Vagina (tissue), 2 donors: Measurements from ENCODE around the gene TNFRSF13B. TPM values are rescaled to one million over a fixed set of nuclear protein-coding genes. Genes with fewer than 3 reads are reported as not detected.

ENCODE experiments used
- DNase-seq, 2 donors: peaks; one replicate each; pipeline ENCODE4 v3.0.0-alpha.2; 2017; ENCODE audit errors: extremely low spot score in 2 of 2
- H3K27ac ChIP-seq: fragments of 200-600 bp; sonication (generic); one replicate; pipeline ENCODE4 v1.5.1; 2019
- H3K27me3 ChIP-seq: fragments of 200-600 bp; sonication (generic); one replicate; pipeline ENCODE4 v1.5.1; 2019
- H3K36me3 ChIP-seq, 2 donors: fragments of 200-600 bp; sonication (generic); one replicate each; pipeline ENCODE4 v1.5.1; 2017 to 2019
- H3K4me1 ChIP-seq: fragments of 200-600 bp; sonication (generic); one replicate; pipeline ENCODE4 v1.5.1; 2019
- H3K4me3 ChIP-seq, 2 donors: fragments of 200-600 bp; sonication (generic); 1 replicate in 1 of 2; 2 replicates in 1 of 2; pipeline ENCODE4 v1.5.1; 2016 to 2019
- H3K9me3 ChIP-seq: fragments of 200-600 bp; sonication (generic); one replicate; pipeline ENCODE4 v1.5.1; 2019
- CTCF ChIP-seq, 3 experiments: fragments of 450-650 bp in 2 of 3; fragments of 200-600 bp in 1 of 3; sonication (generic) in 1 of 3; IDR thresholded peaks; one replicate each; pipeline ENCODE4 v1.5.1; 2017 to 2019; ENCODE audit warnings: antibody characterized with exemption in 3 of 3, mild to moderate bottlenecking in 2 of 3, moderate library complexity in 2 of 3
- POLR2A ChIP-seq, 2 donors: fragments of 450-650 bp; IDR thresholded peaks; one replicate each; pipeline ENCODE4 v1.6.1; 2017; ENCODE audit warnings: antibody characterized with exemption in 2 of 2, mild to moderate bottlenecking in 2 of 2, moderate library complexity in 2 of 2
- POLR2AphosphoS5 ChIP-seq, 2 donors: sonication (generic); formaldehyde crosslinking; IDR thresholded peaks; one replicate each; pipeline ENCODE4 v1.9.0; 2017; ENCODE audit warnings: antibody characterized with exemption in 2 of 2, mild to moderate bottlenecking in 2 of 2, low read depth in 1 of 2; ENCODE audit not compliant: insufficient read depth in 1 of 2
- intact Hi-C: fragments of 100-400 bp; cut with DNase I; formaldehyde crosslinking; loops from one replicate; pipeline ENCODE4 v1.15.1; 2023
- total RNA-seq: library from RNA; depleted of rRNA; stranded (reverse); fragments of >200 nt; gene quantifications from one replicate; pipeline ENCODE4 v1.2.3, GENCODE V29; 2016

TNFRSF13B gene
- total RNA-seq, 1 donor from 2014 or later: not detected

GRCh38 chr17:16954521-16954920 lies 17.4 kb downstream of the TNFRSF13B start:
- Histone ChIP-seq H3K4me3 (no peak overlapping the region), H3K9me3 (no peaks in the 10 kb centered on the region), H3K27ac (no peak overlapping the region), H3K36me3 (no peaks in the 10 kb centered on the region), H3K4me1 (no peaks in the 10 kb centered on the region), H3K27me3 (no peaks in the 10 kb centered on the region)
- TF ChIP-seq POLR2AphosphoS5 (IDR thresholded peaks at IDR 0.05; ENCODE audit: insufficient read depth in 1 of 2, low read depth in 1 of 2): no peak
- no peak for DNase-seq
- intact Hi-C loops: no loop called here

GRCh38 chr17:16953841-16954240 lies 18.1 kb downstream of the TNFRSF13B start:
- Histone ChIP-seq H3K9me3 (peaks cover 1% of the 10 kb centered on the region), H3K4me1 (no peaks in the 10 kb centered on the region), H3K36me3 (no peaks in the 10 kb centered on the region), H3K27me3 (no peaks in the 10 kb centered on the region), H3K27ac (no peak overlapping the region), H3K4me3 (no peak overlapping the region)
- no peak for DNase-seq
- intact Hi-C loops: no loop called here
- TF ChIP-seq CTCF (IDR thresholded peaks at IDR 0.05): no peak
- no peak for TF ChIP-seq POLR2AphosphoS5 (IDR thresholded peaks at IDR 0.05; ENCODE audit: insufficient read depth in 1 of 2, low read depth in 1 of 2)
- no peak for TF ChIP-seq POLR2A (IDR thresholded peaks at IDR 0.05)

GRCh38 chr17:16953347-16953746 lies 18.6 kb downstream of the TNFRSF13B start:
- Histone ChIP-seq H3K27me3 (no peaks in the 10 kb centered on the region), H3K36me3 (no peaks in the 10 kb centered on the region), H3K4me3 (no peak overlapping the region), H3K27ac (no peak overlapping the region), H3K9me3 (peaks cover 6% of the 10 kb centered on the region), H3K4me1 (no peaks in the 10 kb centered on the region)
- no peak for TF ChIP-seq POLR2AphosphoS5 (IDR thresholded peaks at IDR 0.05; ENCODE audit: insufficient read depth in 1 of 2, low read depth in 1 of 2)
- intact Hi-C loops: no loop called here
- no peak for DNase-seq

GRCh38 chr17:16952401-16952800 lies 19.5 kb downstream of the TNFRSF13B start:
- Histone ChIP-seq H3K27ac (no peak overlapping the region), H3K9me3 (peaks cover 8% of the 10 kb centered on the region), H3K4me1 (no peaks in the 10 kb centered on the region), H3K27me3 (no peaks in the 10 kb centered on the region), H3K36me3 (no peaks in the 10 kb centered on the region), H3K4me3 (no peak overlapping the region)
- intact Hi-C loops: no loop called here
- DNase-seq: no peak
- no peak for TF ChIP-seq CTCF (IDR thresholded peaks at IDR 0.05)
- TF ChIP-seq POLR2A (IDR thresholded peaks at IDR 0.05): no peak
- TF ChIP-seq POLR2AphosphoS5 (IDR thresholded peaks at IDR 0.05; ENCODE audit: insufficient read depth in 1 of 2, low read depth in 1 of 2): no peak

GRCh38 chr17:16950488-16950887 lies 21.4 kb downstream of the TNFRSF13B start:
- intact Hi-C loops: no loop called here
- Histone ChIP-seq H3K4me1 (no peaks in the 10 kb centered on the region), H3K27ac (no peak overlapping the region), H3K36me3 (no peaks in the 10 kb centered on the region), H3K27me3 (no peaks in the 10 kb centered on the region), H3K4me3 (no peak overlapping the region), H3K9me3 (peaks cover 8% of the 10 kb centered on the region)
- DNase-seq: no peak
- TF ChIP-seq POLR2AphosphoS5 (IDR thresholded peaks at IDR 0.05; ENCODE audit: insufficient read depth in 1 of 2, low read depth in 1 of 2) (no peak), CTCF (IDR thresholded peaks at IDR 0.05) (no peak), POLR2A (IDR thresholded peaks at IDR 0.05) (no peak)

GRCh38 chr17:16948587-16949376 lies 23.1 kb downstream of the TNFRSF13B start:
- Histone ChIP-seq H3K36me3 (no peaks in the 10 kb centered on the region), H3K4me1 (no peaks in the 10 kb centered on the region), H3K9me3 (peaks cover 8% of the 10 kb centered on the region), H3K27ac (no peak overlapping the region), H3K4me3 (no peak overlapping the region), H3K27me3 (no peaks in the 10 kb centered on the region)
- DNase-seq: no peak
- no peak for TF ChIP-seq POLR2A (IDR thresholded peaks at IDR 0.05)
- TF ChIP-seq POLR2AphosphoS5 (IDR thresholded peaks at IDR 0.05; ENCODE audit: insufficient read depth in 1 of 2, low read depth in 1 of 2): no peak
- TF ChIP-seq CTCF (IDR thresholded peaks at IDR 0.05): no peak
- intact Hi-C loops: no loop called here
